ENCODE results near the gene DHRS1. TPM values are rescaled to one million over a fixed set of nuclear protein-coding genes. Genes with fewer than 3 reads are reported as not detected.

The DHRS1 gene
- total RNA-seq, 1 experiment from 2014 or later: 8.9 TPM

DNA sequence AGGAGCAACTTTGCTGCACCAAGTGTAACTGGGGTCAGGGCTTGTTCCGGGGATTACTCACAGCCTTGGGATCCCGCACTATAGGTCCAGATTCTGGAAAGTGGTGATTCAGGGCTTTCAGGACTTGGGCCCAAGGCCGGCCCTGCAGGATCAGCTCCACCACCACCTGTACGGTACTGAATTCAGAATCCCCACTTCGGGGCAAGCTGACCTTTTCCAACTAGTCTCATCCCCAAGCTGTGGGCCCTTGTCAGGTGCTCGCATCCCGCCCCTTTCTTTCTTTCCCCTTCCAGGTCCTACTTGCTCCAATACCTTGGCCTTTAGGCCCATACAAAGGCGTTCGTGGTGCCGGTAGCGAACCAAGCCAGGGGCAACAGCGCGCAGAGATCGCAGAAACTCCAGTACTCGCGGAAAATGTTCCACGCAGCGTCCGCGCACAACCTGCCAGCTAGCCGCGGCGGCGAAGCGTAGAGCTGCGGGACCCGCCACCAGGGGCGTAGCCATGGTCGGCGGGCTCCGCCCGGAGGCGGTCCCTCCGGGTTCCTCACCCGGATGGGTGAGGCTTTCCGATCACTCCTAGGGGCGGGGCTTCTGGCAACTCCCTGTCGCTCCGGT is 57.6 kb downstream of the DHRS1 start:
- Histone ChIP-seq H3K4me3 (ENCODE audit: low read depth in 2 of 2, low read length in 2 of 2) (peak overlapping the region; percentile 77 to 91), H3K36me3 (ENCODE audit: control insufficient read depth, insufficient read depth, low read length) (peaks cover 6% of the 10 kb centered on the region; the same call in 1 of the 2 replicates), H3K4me1 (ENCODE audit: control insufficient read depth, insufficient read depth, low read length) (peaks cover 12% of the 10 kb centered on the region), H3K9me3 (ENCODE audit: control insufficient read depth, insufficient read depth, low read depth, low read length) (no peaks in the 10 kb centered on the region), H3K27ac (ENCODE audit: low read length) (peak overlapping the region; percentile 93), H3K27me3 (ENCODE audit: control insufficient read depth, insufficient read depth, low read length) (no peaks in the 10 kb centered on the region)
- intact Hi-C loops (cut with micrococcal nuclease; ENCODE audit: unreplicated experiment) (no loop called here), in situ Hi-C loops (cut with HindIII; ENCODE audit: low pct_unique_long_range_greater_than_20kb, low sequenced_read_pairs) (no loop called here)
- ChIA-PET POLR2A (interaction anchor here (0.6 to 2.0 kb wide), 5 partner anchors 53 to 201 kb away, joined by 3 to 6 read pairs (median 4); partner anchors contain the start of genes IPO4, NOP9 and SDR39U1), CTCF (interaction anchor here (0.6 to 2.4 kb wide), 6 partner anchors 29 to 81 kb away, joined by 3 to 8 read pairs (median 4); partner anchors contain the start of genes CHMP4A, DHRS1 and NOP9)
- DNase-seq (ENCODE audit: low read depth, low spot score): peak; percentile 72
- TSS peak; percentile 67 for BruUV-seq (replicated peaks)
- TF ChIP-seq, protein P1, sequence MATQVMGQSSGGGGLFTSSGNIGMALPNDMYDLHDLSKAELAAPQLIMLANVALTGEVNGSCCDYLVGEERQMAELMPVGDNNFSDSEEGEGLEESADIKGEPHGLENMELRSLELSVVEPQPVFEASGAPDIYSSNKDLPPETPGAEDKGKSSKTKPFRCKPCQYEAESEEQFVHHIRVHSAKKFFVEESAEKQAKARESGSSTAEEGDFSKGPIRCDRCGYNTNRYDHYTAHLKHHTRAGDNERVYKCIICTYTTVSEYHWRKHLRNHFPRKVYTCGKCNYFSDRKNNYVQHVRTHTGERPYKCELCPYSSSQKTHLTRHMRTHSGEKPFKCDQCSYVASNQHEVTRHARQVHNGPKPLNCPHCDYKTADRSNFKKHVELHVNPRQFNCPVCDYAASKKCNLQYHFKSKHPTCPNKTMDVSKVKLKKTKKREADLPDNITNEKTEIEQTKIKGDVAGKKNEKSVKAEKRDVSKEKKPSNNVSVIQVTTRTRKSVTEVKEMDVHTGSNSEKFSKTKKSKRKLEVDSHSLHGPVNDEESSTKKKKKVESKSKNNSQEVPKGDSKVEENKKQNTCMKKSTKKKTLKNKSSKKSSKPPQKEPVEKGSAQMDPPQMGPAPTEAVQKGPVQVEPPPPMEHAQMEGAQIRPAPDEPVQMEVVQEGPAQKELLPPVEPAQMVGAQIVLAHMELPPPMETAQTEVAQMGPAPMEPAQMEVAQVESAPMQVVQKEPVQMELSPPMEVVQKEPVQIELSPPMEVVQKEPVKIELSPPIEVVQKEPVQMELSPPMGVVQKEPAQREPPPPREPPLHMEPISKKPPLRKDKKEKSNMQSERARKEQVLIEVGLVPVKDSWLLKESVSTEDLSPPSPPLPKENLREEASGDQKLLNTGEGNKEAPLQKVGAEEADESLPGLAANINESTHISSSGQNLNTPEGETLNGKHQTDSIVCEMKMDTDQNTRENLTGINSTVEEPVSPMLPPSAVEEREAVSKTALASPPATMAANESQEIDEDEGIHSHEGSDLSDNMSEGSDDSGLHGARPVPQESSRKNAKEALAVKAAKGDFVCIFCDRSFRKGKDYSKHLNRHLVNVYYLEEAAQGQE (IDR thresholded peaks at IDR 0.05; ENCODE audit: insufficient read depth in 1 of 2, low read depth in 2 of 2, low read length in 1 of 2): no peak
- no peak for TF ChIP-seq SIN3A (IDR thresholded peaks at IDR 0.05; ENCODE audit: borderline replicate concordance, insufficient read depth, low read depth, low read length)
- TF ChIP-seq, protein P2, sequence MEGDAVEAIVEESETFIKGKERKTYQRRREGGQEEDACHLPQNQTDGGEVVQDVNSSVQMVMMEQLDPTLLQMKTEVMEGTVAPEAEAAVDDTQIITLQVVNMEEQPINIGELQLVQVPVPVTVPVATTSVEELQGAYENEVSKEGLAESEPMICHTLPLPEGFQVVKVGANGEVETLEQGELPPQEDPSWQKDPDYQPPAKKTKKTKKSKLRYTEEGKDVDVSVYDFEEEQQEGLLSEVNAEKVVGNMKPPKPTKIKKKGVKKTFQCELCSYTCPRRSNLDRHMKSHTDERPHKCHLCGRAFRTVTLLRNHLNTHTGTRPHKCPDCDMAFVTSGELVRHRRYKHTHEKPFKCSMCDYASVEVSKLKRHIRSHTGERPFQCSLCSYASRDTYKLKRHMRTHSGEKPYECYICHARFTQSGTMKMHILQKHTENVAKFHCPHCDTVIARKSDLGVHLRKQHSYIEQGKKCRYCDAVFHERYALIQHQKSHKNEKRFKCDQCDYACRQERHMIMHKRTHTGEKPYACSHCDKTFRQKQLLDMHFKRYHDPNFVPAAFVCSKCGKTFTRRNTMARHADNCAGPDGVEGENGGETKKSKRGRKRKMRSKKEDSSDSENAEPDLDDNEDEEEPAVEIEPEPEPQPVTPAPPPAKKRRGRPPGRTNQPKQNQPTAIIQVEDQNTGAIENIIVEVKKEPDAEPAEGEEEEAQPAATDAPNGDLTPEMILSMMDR (IDR thresholded peaks at IDR 0.05): no peak
- TF ChIP-seq POLR2AphosphoS5 (IDR thresholded peaks at IDR 0.05; ENCODE audit: low read depth, low read length): no peak
- TF ChIP-seq TCF7L2 (IDR thresholded peaks at IDR 0.05; ENCODE audit: low read depth, low read length): no peak
- peak; percentile 93 for ATAC-seq

Other genes starting within 250 kb of the DHRS1 start
- 0.15 TPM for gene CARMIL3, start 247.8 kb downstream of the DHRS1 start, total RNA-seq (2021; ENCODE audit: unreplicated experiment)
- gene CPNE6, start 228.2 kb downstream of the DHRS1 start, total RNA-seq (2021; ENCODE audit: unreplicated experiment): not detected
- gene PCK2, start 205.5 kb downstream of the DHRS1 start, total RNA-seq (2021; ENCODE audit: unreplicated experiment): 24.5 TPM
- 37.4 TPM for gene DCAF11, start 185.0 kb downstream of the DHRS1 start, total RNA-seq (2021; ENCODE audit: unreplicated experiment)
- 1.4 TPM for gene NRL, start 184.8 kb downstream of the DHRS1 start, total RNA-seq (2021; ENCODE audit: unreplicated experiment)
- 0.46 TPM for gene FITM1, start 169.1 kb downstream of the DHRS1 start, total RNA-seq (2021; ENCODE audit: unreplicated experiment)
- 130 TPM for gene PSME1, start 163.6 kb downstream of the DHRS1 start, total RNA-seq (2021; ENCODE audit: unreplicated experiment)
- gene EMC9, start 158.2 kb downstream of the DHRS1 start, total RNA-seq (2021; ENCODE audit: unreplicated experiment): 42.5 TPM
- 188 TPM for gene PSME2, start 153.2 kb downstream of the DHRS1 start, total RNA-seq (2021; ENCODE audit: unreplicated experiment)
- 48.6 TPM for gene RNF31, start 152.3 kb downstream of the DHRS1 start, total RNA-seq (2021; ENCODE audit: unreplicated experiment)
- gene IRF9, start 138.5 kb downstream of the DHRS1 start, total RNA-seq (2021; ENCODE audit: unreplicated experiment): 24.5 TPM
- 9.8 TPM for gene REC8, start 127.7 kb downstream of the DHRS1 start, total RNA-seq (2021; ENCODE audit: unreplicated experiment)
- 103 TPM for gene IPO4, start 111.0 kb downstream of the DHRS1 start, total RNA-seq (2021; ENCODE audit: unreplicated experiment)
- gene TM9SF1, start 104.3 kb downstream of the DHRS1 start, total RNA-seq (2021; ENCODE audit: unreplicated experiment): 44.7 TPM
- not detected for gene TSSK4, start 94.1 kb downstream of the DHRS1 start, total RNA-seq (2021; ENCODE audit: unreplicated experiment)
- gene CHMP4A, start 86.3 kb downstream of the DHRS1 start, total RNA-seq (2021; ENCODE audit: unreplicated experiment): 42.4 TPM
- 8.9 TPM for gene MDP1, start 83.7 kb downstream of the DHRS1 start, total RNA-seq (2021; ENCODE audit: unreplicated experiment)
- gene NEDD8, start 67.4 kb downstream of the DHRS1 start, total RNA-seq (2021; ENCODE audit: unreplicated experiment): 155 TPM
- gene GMPR2, start 66.9 kb downstream of the DHRS1 start, total RNA-seq (2021; ENCODE audit: unreplicated experiment): 45.9 TPM
- 53.8 TPM for gene TINF2, start 57.2 kb downstream of the DHRS1 start, total RNA-seq (2021; ENCODE audit: unreplicated experiment)
- 2.3 TPM for gene TGM1, start 36.6 kb downstream of the DHRS1 start, total RNA-seq (2021; ENCODE audit: unreplicated experiment)
- 30.9 TPM for gene RABGGTA, start 28.2 kb downstream of the DHRS1 start, total RNA-seq (2021; ENCODE audit: unreplicated experiment)
- 25.3 TPM for gene NOP9, start 70 bp upstream of the DHRS1 start, total RNA-seq (2021; ENCODE audit: unreplicated experiment)
- 0.18 TPM for gene CIDEB, start 8.2 kb upstream of the DHRS1 start, total RNA-seq (2021; ENCODE audit: unreplicated experiment)
- gene LTB4R2, start 10.4 kb upstream of the DHRS1 start, total RNA-seq (2021; ENCODE audit: unreplicated experiment): 6.9 TPM
- gene LTB4R, start 11.7 kb upstream of the DHRS1 start, total RNA-seq (2021; ENCODE audit: unreplicated experiment): 4.8 TPM
- 0.21 TPM for gene ADCY4, start 35.3 kb upstream of the DHRS1 start, total RNA-seq (2021; ENCODE audit: unreplicated experiment)
- not detected for gene RIPK3, start 40.2 kb upstream of the DHRS1 start, total RNA-seq (2021; ENCODE audit: unreplicated experiment)
- gene NFATC4, start 68.4 kb upstream of the DHRS1 start, total RNA-seq (2021; ENCODE audit: unreplicated experiment): 0.36 TPM
- gene NYNRIN, start 99.2 kb upstream of the DHRS1 start, total RNA-seq (2021; ENCODE audit: unreplicated experiment): 0.31 TPM
- 1.0 TPM for gene CBLN3, start 129.9 kb upstream of the DHRS1 start, total RNA-seq (2021; ENCODE audit: unreplicated experiment)
- 37.6 TPM for gene KHNYN, start 130.2 kb upstream of the DHRS1 start, total RNA-seq (2021; ENCODE audit: unreplicated experiment)
- 54.2 TPM for gene SDR39U1, start 143.0 kb upstream of the DHRS1 start, total RNA-seq (2021; ENCODE audit: unreplicated experiment)
- gene CMA1, start 208.5 kb upstream of the DHRS1 start, total RNA-seq (2021; ENCODE audit: unreplicated experiment): not detected

Measured in Panc1 (cell line).